ENCODE measurements around the gene KIAA0825.

GRCh38 chr5:94632024-94632423 lies 13.6 kb upstream of the KIAA0825 start:
- TF ChIP-seq SUZ12 (IDR thresholded peaks at IDR 0.05; ENCODE audit: extremely low read depth, insufficient read depth, insufficient read length) (no peak), YY1 (IDR thresholded peaks at IDR 0.05; ENCODE audit: insufficient read depth, insufficient read length) (no peak)
